ENCODE results near the gene PROC.
A peak's percentile ranks its signal among the peaks of the same experiment; 100 is the strongest.

PROC gene

DNA sequence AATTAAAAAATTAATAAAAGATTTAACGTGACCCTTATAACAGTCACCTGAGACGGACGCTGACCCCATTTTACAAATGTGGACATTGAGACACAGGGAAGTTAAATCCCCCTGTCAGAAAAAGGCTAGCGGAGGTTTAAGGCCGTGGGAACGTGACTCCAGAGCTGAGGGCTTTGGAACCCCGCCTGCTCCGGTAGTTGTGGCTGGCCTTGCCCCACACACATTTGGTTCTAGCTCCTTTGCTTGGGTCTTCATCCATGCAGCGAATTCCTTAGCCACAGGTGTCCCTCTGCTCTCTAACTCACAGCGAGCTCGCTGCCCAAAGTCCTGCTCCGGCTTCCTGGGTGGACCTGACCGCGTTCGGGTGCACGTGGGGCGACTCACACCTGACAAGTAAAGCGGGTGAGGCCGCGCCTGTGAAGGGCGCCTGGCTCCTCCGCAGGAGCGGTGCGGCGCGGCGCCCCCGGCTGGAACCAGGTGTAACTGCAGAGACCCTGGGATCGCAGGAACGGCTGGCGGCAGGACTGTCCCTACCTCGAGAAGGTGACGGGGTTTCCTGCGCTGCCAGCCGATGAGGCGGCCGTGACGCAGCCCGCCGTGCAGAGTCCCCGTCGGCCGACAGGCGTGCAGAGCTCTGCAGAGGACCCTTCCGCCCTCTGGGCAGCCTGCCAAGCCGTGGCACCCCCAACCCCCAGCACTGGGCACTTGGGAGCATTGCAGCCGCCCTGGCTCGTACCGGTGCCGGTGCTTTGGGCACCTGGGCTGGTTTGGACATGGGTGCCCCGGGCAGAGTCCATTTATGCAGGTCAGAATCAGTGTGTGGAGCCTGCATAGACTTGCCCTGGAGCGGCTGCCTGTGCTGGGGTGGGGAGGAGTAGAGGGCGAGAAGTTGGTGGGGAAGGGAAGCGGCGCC is 2.4 kb upstream of the PROC start:
- peak; percentile 82 to 88 for DNase-seq

DNA sequence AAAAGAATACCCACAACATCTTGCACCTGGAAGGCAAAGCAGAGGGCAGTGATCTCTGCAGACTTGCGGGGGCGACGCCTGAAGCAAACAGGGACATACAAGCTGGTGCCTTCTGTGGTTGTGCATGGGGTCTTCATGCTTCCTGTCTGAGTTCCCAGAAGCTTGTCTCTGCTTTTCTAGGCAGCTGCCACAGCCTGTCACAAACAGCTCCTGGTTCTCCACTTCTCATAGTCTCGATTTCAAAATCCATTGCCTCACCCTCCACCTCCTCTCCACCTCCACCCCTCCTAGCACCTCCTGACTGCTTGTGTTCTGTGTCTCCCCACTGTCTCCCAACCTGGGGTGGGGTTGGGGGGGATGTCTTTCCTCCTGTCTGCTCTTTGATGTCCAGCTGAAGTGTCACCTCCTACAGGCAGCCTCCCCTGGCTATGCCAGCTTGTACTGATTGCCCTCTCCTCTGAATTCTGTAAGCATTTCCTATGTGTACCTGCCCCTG is 1.7 kb upstream of the PROC start:
- DNase-seq, result peak in 1 of 2 donors; percentile 10

DNA sequence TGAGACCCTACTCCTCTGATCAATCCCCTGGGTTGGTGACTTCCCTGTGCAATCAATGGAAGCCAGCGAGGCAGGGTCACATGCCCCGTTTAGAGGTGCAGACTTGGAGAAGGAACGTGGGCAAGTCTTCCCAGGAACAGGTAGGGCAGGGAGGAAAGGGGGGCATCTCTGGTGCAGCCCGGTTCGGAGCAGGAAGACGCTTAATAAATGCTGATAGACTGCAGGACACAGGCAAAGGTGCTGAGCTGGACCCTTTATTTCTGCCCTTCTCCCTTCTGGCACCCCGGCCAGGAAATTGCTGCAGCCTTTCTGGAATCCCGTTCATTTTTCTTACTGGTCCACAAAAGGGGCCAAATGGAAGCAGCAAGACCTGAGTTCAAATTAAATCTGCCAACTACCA is 821 bp upstream of the PROC start:
- no peak for DNase-seq

DNA sequence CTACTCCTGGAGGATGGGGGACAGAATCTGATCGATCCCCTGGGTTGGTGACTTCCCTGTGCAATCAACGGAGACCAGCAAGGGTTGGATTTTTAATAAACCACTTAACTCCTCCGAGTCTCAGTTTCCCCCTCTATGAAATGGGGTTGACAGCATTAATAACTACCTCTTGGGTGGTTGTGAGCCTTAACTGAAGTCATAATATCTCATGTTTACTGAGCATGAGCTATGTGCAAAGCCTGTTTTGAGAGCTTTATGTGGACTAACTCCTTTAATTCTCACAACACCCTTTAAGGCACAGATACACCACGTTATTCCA is 844 bp downstream of the PROC start:
- no peak for DNase-seq

DNA sequence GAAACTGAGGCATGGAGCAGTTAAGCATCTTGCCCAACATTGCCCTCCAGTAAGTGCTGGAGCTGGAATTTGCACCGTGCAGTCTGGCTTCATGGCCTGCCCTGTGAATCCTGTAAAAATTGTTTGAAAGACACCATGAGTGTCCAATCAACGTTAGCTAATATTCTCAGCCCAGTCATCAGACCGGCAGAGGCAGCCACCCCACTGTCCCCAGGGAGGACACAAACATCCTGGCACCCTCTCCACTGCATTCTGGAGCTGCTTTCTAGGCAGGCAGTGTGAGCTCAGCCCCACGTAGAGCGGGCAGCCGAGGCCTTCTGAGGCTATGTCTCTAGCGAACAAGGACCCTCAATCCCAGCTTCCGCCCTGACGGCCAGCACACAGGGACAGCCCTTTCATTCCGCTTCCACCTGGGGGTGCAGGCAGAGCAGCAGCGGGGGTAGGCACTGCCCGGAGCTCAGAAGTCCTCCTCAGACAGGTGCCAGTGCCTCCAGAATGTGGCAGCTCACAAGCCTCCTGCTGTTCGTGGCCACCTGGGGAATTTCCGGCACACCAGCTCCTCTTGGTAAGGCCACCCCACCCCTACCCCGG is 1.3 kb downstream of the PROC start:
- no peak for DNase-seq

DNA sequence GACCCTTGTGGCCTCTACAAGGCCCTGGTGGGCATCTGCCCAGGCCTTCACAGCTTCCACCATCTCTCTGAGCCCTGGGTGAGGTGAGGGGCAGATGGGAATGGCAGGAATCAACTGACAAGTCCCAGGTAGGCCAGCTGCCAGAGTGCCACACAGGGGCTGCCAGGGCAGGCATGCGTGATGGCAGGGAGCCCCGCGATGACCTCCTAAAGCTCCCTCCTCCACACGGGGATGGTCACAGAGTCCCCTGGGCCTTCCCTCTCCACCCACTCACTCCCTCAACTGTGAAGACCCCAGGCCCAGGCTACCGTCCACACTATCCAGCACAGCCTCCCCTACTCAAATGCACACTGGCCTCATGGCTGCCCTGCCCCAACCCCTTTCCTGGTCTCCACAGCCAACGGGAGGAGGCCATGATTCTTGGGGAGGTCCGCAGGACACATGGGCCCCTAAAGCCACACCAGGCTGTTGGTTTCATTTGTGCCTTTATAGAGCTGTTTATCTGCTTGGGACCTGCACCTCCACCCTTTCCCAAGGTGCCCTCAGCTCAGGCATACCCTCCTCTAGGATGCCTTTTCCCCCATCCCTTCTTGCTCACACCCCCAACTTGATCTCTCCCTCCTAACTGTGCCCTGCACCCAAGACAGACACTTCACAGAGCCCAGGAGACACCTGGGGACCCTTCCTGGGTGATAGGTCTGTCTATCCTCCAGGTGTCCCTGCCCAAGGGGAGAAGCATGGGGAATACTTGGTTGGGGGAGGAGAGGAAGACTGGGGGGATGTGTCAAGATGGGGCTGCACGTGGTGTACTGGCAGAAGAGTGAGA is 2.0 kb downstream of the PROC start:
- no peak for DNase-seq

DNA sequence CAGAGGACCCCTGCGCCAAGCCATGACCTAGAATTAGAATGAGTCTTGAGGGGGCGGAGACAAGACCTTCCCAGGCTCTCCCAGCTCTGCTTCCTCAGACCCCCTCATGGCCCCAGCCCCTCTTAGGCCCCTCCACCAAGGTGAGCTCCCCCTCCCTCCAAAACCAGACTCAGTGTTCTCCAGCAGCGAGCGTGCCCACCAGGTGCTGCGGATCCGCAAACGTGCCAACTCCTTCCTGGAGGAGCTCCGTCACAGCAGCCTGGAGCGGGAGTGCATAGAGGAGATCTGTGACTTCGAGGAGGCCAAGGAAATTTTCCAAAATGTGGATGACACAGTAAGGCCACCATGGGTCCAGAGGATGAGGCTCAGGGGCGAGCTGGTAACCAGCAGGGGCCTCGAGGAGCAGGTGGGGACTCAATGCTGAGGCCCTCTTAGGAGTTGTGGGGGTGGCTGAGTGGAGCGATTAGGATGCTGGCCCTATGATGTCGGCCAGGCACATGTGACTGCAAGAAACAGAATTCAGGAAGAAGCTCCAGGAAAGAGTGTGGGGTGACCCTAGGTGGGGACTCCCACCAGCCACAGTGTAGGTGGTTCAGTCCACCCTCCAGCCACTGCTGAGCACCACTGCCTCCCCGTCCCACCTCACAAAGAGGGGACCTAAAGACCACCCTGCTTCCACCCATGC is 3.0 kb downstream of the PROC start:
- DNase-seq, result no peak

DNA sequence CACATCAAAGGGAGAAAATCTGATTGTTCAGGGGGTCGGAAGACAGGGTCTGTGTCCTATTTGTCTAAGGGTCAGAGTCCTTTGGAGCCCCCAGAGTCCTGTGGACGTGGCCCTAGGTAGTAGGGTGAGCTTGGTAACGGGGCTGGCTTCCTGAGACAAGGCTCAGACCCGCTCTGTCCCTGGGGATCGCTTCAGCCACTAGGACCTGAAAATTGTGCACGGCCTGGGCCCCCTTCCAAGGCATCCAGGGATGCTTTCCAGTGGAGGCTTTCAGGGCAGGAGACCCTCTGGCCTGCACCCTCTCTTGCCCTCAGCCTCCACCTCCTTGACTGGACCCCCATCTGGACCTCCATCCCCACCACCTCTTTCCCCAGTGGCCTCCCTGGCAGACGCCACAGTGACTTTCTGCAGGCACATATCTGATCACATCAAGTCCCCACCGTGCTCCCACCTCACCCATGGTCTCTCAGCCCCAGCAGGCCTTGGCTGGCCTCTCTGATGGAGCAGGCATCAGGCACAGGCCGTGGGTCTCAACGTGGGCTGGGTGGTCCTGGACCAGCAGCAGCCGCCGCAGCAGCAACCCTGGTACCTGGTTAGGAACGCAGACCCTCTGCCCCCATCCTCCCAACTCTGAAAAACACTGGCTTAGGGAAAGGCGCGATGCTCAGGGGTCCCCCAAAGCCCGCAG is 3.8 kb downstream of the PROC start:
- no peak for DNase-seq

DNA sequence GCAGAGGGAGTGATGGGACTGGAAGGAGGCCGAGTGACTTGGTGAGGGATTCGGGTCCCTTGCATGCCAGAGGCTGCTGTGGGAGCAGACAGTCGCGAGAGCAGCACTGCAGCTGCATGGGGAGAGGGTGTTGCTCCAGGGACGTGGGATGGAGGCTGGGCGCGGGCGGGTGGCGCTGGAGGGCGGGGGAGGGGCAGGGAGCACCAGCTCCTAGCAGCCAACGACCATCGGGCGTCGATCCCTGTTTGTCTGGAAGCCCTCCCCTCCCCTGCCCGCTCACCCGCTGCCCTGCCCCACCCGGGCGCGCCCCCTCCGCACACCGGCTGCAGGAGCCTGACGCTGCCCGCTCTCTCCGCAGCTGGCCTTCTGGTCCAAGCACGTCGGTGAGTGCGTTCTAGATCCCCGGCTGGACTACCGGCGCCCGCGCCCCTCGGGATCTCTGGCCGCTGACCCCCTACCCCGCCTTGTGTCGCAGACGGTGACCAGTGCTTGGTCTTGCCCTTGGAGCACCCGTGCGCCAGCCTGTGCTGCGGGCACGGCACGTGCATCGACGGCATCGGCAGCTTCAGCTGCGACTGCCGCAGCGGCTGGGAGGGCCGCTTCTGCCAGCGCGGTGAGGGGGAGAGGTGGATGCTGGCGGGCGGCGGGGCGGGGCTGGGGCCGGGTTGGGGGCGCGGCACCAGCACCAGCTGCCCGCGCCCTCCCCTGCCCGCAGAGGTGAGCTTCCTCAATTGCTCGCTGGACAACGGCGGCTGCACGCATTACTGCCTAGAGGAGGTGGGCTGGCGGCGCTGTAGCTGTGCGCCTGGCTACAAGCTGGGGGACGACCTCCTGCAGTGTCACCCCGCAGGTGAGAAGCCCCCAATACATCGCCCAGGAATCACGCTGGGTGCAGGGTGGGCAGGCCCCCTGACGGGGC is 4.6 kb downstream of the PROC start:
- peak; percentile 16 to 36 for DNase-seq

DNA sequence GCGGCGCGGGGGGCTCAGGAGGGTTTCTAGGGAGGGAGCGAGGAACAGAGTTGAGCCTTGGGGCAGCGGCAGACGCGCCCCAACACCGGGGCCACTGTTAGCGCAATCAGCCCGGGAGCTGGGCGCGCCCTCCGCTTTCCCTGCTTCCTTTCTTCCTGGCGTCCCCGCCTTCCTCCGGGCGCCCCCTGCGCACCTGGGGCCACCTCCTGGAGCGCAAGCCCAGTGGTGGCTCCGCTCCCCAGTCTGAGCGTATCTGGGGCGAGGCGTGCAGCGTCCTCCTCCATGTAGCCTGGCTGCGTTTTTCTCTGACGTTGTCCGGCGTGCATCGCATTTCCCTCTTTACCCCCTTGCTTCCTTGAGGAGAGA is 5.2 kb downstream of the PROC start:
- no peak for DNase-seq

DNA sequence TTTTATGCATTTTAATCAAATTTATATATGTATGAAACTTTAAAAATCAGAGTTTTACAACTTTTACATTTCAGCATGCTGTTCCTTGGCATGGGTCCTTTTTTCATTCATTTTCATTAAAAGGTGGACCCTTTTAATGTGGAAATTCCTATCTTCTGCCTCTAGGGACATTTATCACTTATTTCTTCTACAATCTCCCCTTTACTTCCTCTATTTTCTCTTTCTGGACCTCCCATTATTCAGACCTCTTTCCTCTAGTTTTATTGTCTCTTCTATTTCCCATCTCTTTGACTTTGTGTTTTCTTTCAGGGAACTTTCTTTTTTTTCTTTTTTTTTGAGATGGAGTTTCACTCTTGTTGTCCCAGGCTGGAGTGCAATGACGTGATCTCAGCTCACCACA is 5.7 kb downstream of the PROC start:
- DNase-seq, result no peak

DNA sequence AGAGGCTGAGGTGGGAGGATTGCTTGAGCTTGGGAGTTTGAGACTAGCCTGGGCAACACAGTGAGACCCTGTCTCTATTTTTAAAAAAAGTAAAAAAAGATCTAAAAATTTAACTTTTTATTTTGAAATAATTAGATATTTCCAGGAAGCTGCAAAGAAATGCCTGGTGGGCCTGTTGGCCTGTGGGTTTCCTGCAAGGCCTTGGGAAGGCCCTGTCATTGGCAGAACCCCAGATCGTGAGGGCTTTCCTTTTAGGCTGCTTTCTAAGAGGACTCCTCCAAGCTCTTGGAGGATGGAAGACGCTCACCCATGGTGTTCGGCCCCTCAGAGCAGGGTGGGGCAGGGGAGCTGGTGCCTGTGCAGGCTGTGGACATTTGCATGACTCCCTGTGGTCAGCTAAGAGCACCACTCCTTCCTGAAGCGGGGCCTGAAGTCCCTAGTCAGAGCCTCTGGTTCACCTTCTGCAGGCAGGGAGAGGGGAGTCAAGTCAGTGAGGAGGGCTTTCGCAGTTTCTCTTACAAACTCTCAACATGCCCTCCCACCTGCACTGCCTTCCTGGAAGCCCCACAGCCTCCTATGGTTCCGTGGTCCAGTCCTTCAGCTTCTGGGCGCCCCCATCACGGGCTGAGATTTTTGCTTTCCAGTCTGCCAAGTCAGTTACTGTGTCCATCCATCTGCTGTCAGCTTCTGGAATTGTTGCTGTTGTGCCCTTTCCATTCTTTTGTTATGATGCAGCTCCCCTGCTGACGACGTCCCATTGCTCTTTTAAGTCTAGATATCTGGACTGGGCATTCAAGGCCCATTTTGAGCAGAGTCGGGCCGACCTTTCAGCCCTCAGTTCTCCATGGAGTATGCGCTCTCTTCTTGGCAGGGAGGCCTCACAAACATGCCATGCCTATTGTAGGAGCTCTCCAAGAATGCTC is 6.6 kb downstream of the PROC start:
- DNase-seq, result no peak

DNA sequence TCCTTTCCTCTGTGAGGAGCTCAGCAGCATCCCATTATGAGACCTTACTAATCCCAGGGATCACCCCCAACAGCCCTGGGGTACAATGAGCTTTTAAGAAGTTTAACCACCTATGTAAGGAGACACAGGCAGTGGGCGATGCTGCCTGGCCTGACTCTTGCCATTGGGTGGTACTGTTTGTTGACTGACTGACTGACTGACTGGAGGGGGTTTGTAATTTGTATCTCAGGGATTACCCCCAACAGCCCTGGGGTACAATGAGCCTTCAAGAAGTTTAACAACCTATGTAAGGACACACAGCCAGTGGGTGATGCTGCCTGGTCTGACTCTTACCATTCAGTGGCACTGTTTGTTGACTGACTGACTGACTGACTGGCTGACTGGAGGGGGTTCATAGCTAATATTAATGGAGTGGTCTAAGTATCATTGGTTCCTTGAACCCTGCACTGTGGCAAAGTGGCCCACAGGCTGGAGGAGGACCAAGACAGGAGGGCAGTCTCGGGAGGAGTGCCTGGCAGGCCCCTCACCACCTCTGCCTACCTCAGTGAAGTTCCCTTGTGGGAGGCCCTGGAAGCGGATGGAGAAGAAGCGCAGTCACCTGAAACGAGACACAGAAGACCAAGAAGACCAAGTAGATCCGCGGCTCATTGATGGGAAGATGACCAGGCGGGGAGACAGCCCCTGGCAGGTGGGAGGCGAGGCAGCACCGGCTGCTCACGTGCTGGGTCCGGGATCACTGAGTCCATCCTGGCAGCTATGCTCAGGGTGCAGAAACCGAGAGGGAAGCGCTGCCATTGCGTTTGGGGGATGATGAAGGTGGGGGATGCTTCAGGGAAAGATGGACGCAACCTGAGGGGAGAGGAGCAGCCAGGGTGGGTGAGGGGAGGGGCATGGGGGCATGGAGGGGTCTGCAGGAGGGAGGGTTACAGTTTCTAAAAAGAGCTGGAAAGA is 7.6 kb downstream of the PROC start:
- no peak for DNase-seq

DNA sequence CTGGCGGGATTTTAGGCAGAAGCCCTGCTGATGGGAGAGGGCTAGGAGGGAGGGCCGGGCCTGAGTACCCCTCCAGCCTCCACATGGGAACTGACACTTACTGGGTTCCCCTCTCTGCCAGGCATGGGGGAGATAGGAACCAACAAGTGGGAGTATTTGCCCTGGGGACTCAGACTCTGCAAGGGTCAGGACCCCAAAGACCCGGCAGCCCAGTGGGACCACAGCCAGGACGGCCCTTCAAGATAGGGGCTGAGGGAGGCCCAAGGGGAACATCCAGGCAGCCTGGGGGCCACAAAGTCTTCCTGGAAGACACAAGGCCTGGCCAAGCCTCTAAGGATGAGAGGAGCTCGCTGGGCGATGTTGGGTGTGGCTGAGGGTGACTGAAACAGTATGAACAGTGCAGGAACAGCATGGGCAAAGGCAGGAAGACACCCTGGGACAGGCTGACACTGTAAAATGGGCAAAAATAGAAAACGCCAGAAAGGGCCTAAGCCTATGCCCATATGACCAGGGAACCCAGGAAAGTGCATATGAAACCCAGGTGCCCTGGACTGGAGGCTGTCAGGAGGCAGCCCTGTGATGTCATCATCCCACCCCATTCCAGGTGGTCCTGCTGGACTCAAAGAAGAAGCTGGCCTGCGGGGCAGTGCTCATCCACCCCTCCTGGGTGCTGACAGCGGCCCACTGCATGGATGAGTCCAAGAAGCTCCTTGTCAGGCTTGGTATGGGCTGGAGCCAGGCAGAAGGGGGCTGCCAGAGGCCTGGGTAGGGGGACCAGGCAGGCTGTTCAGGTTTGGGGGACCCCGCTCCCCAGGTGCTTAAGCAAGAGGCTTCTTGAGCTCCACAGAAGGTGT is 8.5 kb downstream of the PROC start:
- DNase-seq, result no peak

DNA sequence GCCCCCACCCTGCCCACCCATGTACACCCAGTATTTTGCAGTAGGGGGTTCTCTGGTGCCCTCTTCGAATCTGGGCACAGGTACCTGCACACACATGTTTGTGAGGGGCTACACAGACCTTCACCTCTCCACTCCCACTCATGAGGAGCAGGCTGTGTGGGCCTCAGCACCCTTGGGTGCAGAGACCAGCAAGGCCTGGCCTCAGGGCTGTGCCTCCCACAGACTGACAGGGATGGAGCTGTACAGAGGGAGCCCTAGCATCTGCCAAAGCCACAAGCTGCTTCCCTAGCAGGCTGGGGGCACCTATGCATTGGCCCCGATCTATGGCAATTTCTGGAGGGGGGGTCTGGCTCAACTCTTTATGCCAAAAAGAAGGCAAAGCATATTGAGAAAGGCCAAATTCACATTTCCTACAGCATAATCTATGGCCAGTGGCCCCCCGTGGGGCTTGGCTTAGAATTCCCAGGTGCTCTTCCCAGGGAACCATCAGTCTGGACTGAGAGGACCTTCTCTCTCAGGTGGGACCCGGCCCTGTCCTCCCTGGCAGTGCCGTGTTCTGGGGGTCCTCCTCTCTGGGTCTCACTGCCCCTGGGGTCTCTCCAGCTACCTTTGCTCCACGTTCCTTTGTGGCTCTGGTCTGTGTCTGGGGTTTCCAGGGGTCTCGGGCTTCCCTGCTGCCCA is 9.3 kb downstream of the PROC start:
- DNase-seq, result no peak

DNA sequence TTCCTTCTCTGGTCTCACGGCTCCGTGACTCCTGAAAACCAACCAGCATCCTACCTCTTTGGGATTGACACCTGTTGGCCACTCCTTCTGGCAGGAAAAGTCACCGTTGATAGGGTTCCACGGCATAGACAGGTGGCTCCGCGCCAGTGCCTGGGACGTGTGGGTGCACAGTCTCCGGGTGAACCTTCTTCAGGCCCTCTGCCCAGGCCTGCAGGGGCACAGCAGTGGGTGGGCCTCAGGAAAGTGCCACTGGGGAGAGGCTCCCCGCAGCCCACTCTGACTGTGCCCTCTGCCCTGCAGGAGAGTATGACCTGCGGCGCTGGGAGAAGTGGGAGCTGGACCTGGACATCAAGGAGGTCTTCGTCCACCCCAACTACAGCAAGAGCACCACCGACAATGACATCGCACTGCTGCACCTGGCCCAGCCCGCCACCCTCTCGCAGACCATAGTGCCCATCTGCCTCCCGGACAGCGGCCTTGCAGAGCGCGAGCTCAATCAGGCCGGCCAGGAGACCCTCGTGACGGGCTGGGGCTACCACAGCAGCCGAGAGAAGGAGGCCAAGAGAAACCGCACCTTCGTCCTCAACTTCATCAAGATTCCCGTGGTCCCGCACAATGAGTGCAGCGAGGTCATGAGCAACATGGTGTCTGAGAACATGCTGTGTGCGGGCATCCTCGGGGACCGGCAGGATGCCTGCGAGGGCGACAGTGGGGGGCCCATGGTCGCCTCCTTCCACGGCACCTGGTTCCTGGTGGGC is 10.0 kb downstream of the PROC start:
- no peak for DNase-seq

DNA sequence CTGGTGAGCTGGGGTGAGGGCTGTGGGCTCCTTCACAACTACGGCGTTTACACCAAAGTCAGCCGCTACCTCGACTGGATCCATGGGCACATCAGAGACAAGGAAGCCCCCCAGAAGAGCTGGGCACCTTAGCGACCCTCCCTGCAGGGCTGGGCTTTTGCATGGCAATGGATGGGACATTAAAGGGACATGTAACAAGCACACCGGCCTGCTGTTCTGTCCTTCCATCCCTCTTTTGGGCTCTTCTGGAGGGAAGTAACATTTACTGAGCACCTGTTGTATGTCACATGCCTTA is 10.5 kb downstream of the PROC start:
- no peak for DNase-seq

Data from CD4-positive, alpha-beta T cell treated with Interferon alpha-2 for 1 hour (primary cell).